Measurements from ENCODE around the gene C1QB.

The C1QB gene

DNA sequence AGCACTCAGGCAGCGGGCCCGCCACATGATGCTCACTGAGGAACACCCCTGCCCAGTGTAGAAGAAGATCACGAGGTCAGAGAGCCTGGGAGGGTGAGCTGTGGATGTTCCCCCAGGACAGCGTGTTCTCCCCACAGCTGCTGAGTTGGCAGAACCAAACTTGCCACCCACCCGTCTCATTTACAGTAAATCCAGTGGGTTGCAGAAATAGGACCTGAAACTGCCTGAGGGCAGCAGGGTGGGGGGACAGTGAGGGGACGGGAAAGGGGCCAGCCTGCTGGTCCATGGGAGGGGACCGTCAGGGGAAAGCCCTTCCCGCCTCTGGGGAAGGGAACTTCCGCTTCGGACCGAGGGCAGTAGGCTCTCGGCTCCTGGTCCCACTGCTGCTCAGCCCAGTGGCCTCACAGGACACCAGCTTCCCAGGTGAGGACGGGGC lies at the start of gene C1QB:
Gene C1QB, plus strand, starts transcription at position 356 of the 436 bp plus-strand sequence. CDS start 6,227 bp downstream, outside the sequence.
- FAIRE-seq, result no peak

DNA sequence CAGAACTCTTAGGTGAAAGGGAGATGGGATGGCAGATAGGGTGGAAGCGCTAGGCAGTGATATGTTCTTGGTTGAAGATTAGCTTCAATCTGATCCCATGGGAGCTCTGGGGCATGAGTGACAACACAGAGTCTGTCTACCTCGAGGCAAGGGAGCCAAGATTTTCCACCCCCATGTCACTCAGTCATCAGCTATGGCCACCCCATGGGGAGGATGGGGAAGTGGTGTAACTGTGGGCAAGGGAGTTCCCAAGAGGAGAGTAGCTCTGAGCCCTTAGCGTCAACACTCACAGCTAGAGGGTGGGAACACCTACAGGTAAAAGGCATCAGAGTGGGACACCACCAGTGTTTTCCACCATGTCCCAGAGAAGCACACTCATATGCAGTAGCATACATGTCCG lies 46.9 kb upstream of the C1QB start:
- no peak for FAIRE-seq

GRCh38 chr1:22607154-22607553 lies 45.9 kb upstream of the C1QB start:
- FAIRE-seq, result no peak

GRCh38 chr1:22608361-22608760 lies 44.7 kb upstream of the C1QB start:
- no peak for FAIRE-seq

DNA sequence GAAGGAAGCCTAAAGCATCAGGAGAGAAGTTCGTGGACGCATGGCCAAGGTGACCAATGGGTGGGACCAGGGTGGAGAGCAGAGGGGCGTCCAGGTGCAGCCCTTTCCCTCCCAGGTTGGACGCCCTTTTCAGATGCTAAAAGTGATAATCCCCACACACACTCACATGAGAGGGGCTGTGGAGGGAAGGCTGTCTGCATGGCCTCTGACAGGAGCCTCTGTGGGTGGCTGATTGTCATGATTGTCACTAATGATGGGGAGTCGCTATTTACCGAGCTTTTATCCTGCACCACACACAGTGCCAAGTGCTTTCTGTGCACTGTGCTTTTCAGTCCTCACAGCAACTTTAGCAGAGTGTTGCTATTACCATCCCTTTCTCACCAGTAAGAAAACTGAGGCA lies 43.7 kb upstream of the C1QB start:
- no peak for FAIRE-seq

DNA sequence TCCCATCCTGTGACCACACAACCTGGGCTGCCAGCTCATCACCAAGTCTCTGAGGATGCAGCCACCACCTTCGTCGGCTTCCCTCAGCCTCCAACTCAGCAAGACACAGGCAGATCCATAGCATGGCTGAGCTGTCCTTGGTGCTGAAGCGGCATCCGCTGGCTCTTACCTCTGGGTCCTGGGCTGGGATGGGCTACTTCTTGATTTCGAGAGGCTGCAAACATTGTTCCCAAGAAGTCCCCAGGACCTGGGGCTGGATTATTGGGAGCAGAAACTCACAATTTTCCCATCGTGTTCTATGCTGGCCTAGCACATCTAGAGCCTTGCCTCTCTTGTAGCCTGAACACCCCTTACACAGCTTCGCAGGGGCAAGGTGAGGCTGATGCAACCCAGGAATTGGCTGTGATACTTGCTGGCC lies 41.5 kb upstream of the C1QB start:
- no peak for FAIRE-seq

- FAIRE-seq, result no peak
Measured at GRCh38 chr1:22612671-22613571, 40.1 kb upstream of the C1QB start.

- FAIRE-seq, result no peak
Measured at GRCh38 chr1:22613572-22613918, 39.5 kb upstream of the C1QB start.

DNA sequence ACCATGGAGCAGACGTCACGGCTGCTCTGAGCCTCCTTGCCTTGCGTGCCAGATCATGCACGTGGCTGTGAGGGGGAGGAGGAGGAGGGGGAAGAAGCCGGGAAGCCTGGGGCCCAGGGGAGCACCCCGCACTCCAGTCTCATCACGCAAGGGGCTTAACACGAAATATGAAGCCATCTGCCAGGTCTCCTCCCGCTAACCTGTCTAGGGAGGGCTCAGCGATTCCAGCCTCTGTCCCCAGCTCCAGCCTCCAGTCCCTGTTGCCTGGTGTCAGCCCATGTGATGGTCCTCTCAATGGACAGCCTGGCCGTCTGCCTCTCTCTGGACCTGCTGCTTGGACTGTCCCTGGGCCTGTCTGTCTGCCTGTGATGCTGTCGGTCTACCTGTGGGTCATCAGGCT lies 39.1 kb upstream of the C1QB start:
- no peak for FAIRE-seq

GRCh38 chr1:22615886-22616285 lies 37.1 kb upstream of the C1QB start:
- no peak for FAIRE-seq

GRCh38 chr1:22616571-22616970 lies 36.5 kb upstream of the C1QB start:
- no peak for FAIRE-seq

DNA sequence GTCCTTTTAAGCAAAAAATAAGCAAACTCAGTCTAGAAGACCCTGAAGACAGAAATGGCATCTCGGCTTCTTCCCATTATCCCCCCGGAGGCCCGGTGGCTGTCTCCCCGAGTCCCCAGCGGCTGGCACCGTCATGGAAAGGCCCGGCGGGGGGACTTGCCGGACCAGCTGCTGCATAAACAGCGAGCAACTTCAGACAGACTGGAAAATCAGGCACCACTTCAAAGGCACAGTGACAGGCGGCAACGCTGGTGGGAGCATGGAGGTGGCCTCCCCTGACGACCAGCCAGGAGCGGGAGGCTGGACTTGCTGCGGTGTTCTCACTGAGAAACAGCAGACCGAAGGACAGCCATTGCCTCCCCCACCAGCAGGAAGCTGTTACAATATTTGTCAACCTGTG lies 35.0 kb upstream of the C1QB start:
- no peak for FAIRE-seq

GRCh38 chr1:22619252-22619651 lies 33.8 kb upstream of the C1QB start:
- FAIRE-seq, result no peak

DNA sequence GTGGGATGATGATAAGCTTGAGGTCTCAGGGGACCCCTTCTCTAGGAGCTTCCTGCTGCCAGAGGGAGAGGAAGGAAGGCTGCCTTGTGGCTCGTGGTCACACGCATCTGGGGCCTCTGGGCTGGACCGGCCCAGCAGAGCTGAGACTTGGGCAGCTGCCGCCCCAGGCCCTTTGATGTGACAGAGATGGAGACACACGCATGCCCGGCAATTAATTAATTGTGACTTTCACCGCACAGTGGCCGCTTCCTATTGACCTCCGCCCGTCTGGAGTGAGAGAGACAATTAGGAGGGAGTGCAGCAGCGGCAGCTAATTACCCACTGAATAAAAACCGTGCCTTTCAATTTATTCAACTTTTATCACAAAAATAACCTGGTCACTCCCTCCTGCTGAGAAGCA lies 33.2 kb upstream of the C1QB start:
- FAIRE-seq, result no peak

DNA sequence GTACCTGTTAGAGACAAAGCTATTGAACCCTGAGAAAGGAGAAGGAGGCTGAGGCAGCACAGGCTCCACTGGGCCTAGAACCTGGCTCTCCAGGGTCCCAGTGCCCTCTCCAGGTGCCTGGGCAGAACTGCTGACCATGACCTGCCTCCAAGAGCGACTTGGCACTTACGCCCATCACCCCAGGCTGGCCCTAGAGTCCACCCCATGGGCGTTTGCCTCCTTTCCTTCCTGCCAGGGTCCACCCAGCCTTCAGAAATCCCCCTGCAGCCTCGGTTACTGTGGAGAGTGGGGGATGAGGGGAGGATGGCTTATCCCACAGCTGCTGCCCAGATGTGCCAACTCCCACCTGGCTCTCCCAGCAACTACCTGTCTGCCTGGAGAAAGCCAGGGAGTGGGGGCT lies 31.3 kb upstream of the C1QB start:
- no peak for FAIRE-seq

DNA sequence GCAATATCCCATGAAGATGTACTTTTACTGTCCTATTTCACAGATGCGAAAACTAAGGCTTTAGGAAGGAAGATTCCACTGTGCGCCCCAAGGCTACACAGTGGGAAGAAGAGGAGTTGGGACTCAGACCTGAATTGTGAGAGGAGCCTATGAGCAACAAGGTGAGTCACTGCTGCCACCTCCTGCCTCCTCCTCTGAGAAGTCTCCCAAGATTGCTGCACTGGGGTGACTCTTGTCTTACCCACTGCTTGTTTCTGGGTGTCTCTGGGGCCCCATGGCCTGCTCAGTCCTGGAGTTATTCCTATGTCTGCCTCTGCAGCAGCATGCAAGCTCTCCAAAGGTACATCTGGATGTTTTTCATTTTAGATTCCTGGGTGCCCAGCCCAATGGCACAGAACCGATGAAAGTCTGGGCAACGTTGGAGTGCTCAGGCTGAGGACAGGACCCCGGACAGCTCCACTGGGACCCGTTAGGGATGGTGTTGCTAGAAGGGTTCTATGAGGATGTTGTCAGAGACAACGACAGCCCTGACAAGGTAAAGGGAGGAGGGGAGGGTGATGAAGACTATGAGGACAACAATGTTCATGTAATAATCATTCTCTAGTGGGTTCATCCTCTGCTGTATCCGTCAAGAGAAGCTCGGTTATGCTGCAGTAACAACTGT lies 27.6 kb upstream of the C1QB start:
- no peak for FAIRE-seq

DNA sequence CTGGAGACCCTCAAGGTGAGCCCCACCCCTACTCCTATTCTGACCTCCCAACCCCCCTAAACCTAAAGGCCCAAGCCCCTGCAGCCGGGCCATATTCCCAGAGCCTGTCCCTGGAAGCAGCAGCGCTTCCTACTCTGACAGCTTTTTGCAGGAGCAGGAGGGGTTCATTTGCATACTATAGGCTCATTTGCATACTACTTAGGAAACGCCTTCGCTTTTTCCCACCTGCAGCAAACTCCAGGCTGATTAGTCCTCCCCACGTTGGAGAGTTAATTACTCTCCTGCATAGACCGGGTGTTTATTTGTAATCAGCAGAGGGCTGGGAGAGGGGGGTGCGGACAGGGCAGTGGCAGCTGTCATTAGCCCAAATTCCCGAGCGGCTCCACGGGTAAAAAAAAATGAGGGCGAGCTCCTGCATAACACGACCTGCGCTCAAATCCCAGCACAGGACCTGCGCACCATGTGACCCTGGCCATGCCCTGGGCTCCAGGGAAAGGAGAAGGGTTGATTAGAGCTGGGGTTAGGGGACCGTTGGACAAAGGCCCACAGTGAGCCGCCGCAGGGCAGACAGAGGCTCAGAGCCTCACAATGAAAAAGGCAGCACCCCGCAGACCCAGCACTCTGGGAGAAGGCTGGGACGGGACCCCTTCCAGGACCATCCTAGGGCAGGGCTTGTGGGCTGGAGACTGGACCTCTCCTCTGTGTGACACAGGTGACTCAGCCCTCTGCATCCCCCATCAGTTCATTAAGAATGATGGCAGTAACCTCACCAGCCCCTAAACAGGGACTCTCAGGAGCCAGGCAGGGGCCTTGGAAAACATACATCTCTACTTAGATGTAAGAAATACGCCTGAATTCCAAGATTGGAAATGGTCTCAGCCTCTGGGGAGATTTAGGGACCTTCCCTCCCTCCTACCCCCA lies 26.5 kb upstream of the C1QB start:
- no peak for FAIRE-seq

GRCh38 chr1:22627331-22627730 lies 25.7 kb upstream of the C1QB start:
- no peak for FAIRE-seq

- FAIRE-seq, result no peak
Measured at GRCh38 chr1:22628698-22629444, 24.2 kb upstream of the C1QB start.

GRCh38 chr1:22629886-22630285 lies 23.1 kb upstream of the C1QB start:
- no peak for FAIRE-seq

GRCh38 chr1:22633697-22634463 lies 19.2 kb upstream of the C1QB start:
- no peak for FAIRE-seq

DNA sequence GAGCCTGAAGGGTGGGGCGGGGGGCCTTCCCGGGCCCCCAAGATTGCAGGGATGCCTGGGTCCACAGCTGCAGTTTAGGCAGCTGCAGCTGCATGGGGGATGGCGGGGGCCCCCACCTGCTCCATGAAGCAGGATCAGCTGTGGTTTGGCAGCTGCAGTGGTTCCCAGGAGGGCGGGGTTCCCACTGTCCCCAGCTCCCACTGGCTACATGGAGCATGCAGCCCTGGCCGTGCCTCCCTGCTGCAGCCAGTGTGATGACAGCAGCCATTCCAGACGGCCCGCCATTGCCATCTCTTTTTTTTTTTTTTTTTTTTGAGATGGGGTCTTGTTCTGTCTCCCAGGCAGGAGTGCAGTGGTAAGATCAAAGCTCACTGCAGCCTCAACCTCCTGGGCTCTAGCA lies 17.6 kb upstream of the C1QB start:
- no peak for FAIRE-seq
